Loucy (cell line): ENCODE data around the gene CKS1B.
"Not testable (repeated sequence)": the region's sequence is repeated elsewhere in the genome, so short reads cannot be mapped to it uniquely, and the experiment has no call there.

Experiments
- H2AFZ ChIP-seq: fragments of 200-600 bp; sonication (generic); 2 replicates; pipeline ENCODE4 v1.6.0; 2016; ENCODE audit warnings: antibody characterized with exemption, mild to moderate bottlenecking, low read length, moderate library complexity
- H3F3A ChIP-seq: fragments of 200-600 bp; 2 replicates; pipeline ENCODE4 v1.6.0; 2016; ENCODE audit warnings: antibody characterized with exemption, low read depth, mild to moderate bottlenecking
- H3K27me3 ChIP-seq: fragments of 200-600 bp; sonication (generic); 2 replicates; pipeline ENCODE4 v1.6.1; 2014; ENCODE audit warnings: low read length, mild to moderate bottlenecking; ENCODE audit not compliant: insufficient read depth, poor library complexity, severe bottlenecking
- H3K36me3 ChIP-seq: fragments of 200-600 bp; sonication (generic); 2 replicates; pipeline ENCODE4 v1.6.1; 2016; ENCODE audit warnings: low read length; ENCODE audit not compliant: insufficient read depth
- H3K4me1 ChIP-seq: fragments of 200-600 bp; sonication (generic); 2 replicates; pipeline ENCODE4 v1.5.1; 2014; ENCODE audit warnings: low read length, mild to moderate bottlenecking; ENCODE audit not compliant: insufficient read depth, poor library complexity, severe bottlenecking
- H3K4me2 ChIP-seq: fragments of 200-600 bp; sonication (generic); 2 replicates; pipeline ENCODE4 v1.6.0; 2014; ENCODE audit warnings: antibody characterized with exemption, low read length, low read depth, mild to moderate bottlenecking; ENCODE audit not compliant: poor library complexity, severe bottlenecking
- H3K4me3 ChIP-seq: fragments of 200-600 bp; sonication (generic); 2 replicates; pipeline ENCODE4 v1.5.1; 2014; ENCODE audit warnings: low read length, mild to moderate bottlenecking, mixed read lengths; ENCODE audit not compliant: poor library complexity, severe bottlenecking
- H3K79me2 ChIP-seq: fragments of 200-600 bp; sonication (generic); 2 replicates; pipeline ENCODE4 v1.6.1; 2014; ENCODE audit warnings: low read length; ENCODE audit not compliant: insufficient read depth
- H3K9ac ChIP-seq: fragments of 200-600 bp; sonication (generic); 2 replicates; pipeline ENCODE4 v1.6.0; 2014; ENCODE audit warnings: mild to moderate bottlenecking, low read depth, low read length, moderate library complexity; ENCODE audit not compliant: poor library complexity, severe bottlenecking
- H3K9me2 ChIP-seq: fragments of 200-600 bp; sonication (generic); replicated peaks from 2 replicates; pipeline ENCODE4 v1.6.1; 2016; ENCODE audit warnings: low read depth, low read length, mixed read lengths
- H3K9me3 ChIP-seq: fragments of 200-600 bp; sonication (generic); 2 replicates; pipeline ENCODE4 v1.6.1; 2014; ENCODE audit warnings: mild to moderate bottlenecking, antibody characterized with exemption, low read length, low read depth; ENCODE audit not compliant: insufficient read depth
- H4K20me1 ChIP-seq: fragments of 200-600 bp; sonication (generic); 2 replicates; pipeline ENCODE4 v1.6.0; 2014; ENCODE audit warnings: antibody characterized with exemption, low read length, mild to moderate bottlenecking; ENCODE audit not compliant: insufficient read depth, poor library complexity, severe bottlenecking
- CTCF ChIP-seq: fragments of 200-600 bp; sonication (generic); conservative IDR thresholded peaks from 2 replicates; pipeline ENCODE4 v1.5.1; 2014; ENCODE audit warnings: mild to moderate bottlenecking, antibody characterized with exemption, low read length
- EZH2phosphoT487 ChIP-seq: fragments of 200-600 bp; IDR thresholded peaks from 2 replicates; pipeline ENCODE4 v1.6.1; 2018; ENCODE audit warnings: antibody characterized with exemption, mild to moderate bottlenecking, moderate library complexity, borderline replicate concordance

CKS1B gene

GRCh38 chr1:154983776-154984466 lies 9.4 kb downstream of the CKS1B start:
- Histone ChIP-seq H4K20me1 (peaks cover 2% of the 10 kb centered on the region), H3K4me3 (peak overlapping the region; percentile 86), H3K27me3 (no peaks in the 10 kb centered on the region), H3K4me2 (peak overlapping the region; percentile 89), H3K4me1 (peaks cover 10% of the 10 kb centered on the region), H2AFZ (no peak overlapping the region), H3K9me3 (no peaks in the 10 kb centered on the region), H3K9ac (peak overlapping the region; percentile 89), H3K36me3 (peaks cover 9% of the 10 kb centered on the region; the same call in 1 of the 2 replicates), H3K9me2 (no peaks in the 10 kb centered on the region), H3K79me2 (peaks cover 69% of the 10 kb centered on the region), H3F3A (peaks cover 9% of the 10 kb centered on the region; the same call in 1 of the 2 replicates)
- TF ChIP-seq EZH2phosphoT487, result no peak
- TF ChIP-seq CTCF, result peak; percentile 29

- peaks cover 14% of the 10 kb centered on the region for H3K4me1 ChIP-seq
- not testable (repeated sequence) for H3K4me2 ChIP-seq
These were observed 12.3 kb downstream of the CKS1B start for GRCh38 chr1:154986736-154987135.

GRCh38 chr1:154987326-154987725 lies 12.8 kb downstream of the CKS1B start:
- Histone ChIP-seq H3K4me2 (no peak overlapping the region), H3F3A (peaks cover 3% of the 10 kb centered on the region; the same call in 1 of the 2 replicates), H3K9me3 (no peaks in the 10 kb centered on the region), H3K9ac (no peak overlapping the region), H3K27me3 (no peaks in the 10 kb centered on the region), H2AFZ (no peak overlapping the region), H3K4me3 (no peak overlapping the region), H3K9me2 (no peaks in the 10 kb centered on the region), H3K36me3 (no peaks in the 10 kb centered on the region), H3K79me2 (peaks cover 43% of the 10 kb centered on the region), H3K4me1 (peaks cover 12% of the 10 kb centered on the region), H4K20me1 (peaks cover 2% of the 10 kb centered on the region)
- TF ChIP-seq EZH2phosphoT487, result no peak
- no peak for TF ChIP-seq CTCF

More at GRCh38 chr1:154986736-154987135, 12.3 kb downstream of the CKS1B start:
- not testable (repeated sequence) for H4K20me1 ChIP-seq, H3K9me2 ChIP-seq, H3K36me3 ChIP-seq, H3K4me3 ChIP-seq, H3K9ac ChIP-seq, H2AFZ ChIP-seq, H3K27me3 ChIP-seq, H3K9me3 ChIP-seq, H3F3A ChIP-seq
- H3K79me2 ChIP-seq, result peaks cover 49% of the 10 kb centered on the region
